Cerebellar cortex (tissue), 1 donor: Measurements from ENCODE around the gene PPCS.

Experiments used
- DNase-seq: peaks from one replicate; pipeline ENCODE4 v3.0.0-alpha.2; 2015; ENCODE audit warnings: low spot score

The PPCS gene

GRCh38 chr1:42456010-42456753 is at the start of gene PPCS, which contains the start of gene ZMYND12:
TSS of gene PPCS (plus strand) at chr1:42456543. CDS start at chr1:42456566, 23 bp downstream.
TSS of gene ZMYND12 (minus strand) at chr1:42456022. CDS start at chr1:42455997, 25 bp downstream.
- peak; percentile 87 for DNase-seq

GRCh38 chr1:42414551-42415496 is 41.5 kb upstream of the PPCS start:
- no peak for DNase-seq

GRCh38 chr1:42417166-42417565 is 39.2 kb upstream of the PPCS start:
- DNase-seq, result no peak

GRCh38 chr1:42418516-42418915 is 37.8 kb upstream of the PPCS start:
- no peak for DNase-seq

GRCh38 chr1:42419126-42419821 is 37.1 kb upstream of the PPCS start:
- DNase-seq, result no peak

GRCh38 chr1:42420121-42420520 is 36.2 kb upstream of the PPCS start:
- no peak for DNase-seq

GRCh38 chr1:42420911-42421585 is 35.3 kb upstream of the PPCS start:
- peak; percentile 89 for DNase-seq

GRCh38 chr1:42422737-42423136 is 33.6 kb upstream of the PPCS start:
- no peak for DNase-seq

GRCh38 chr1:42423681-42424080 is 32.7 kb upstream of the PPCS start:
- DNase-seq, result no peak

- DNase-seq, result no peak
These were observed 32.1 kb upstream of the PPCS start for GRCh38 chr1:42424201-42424600.

- DNase-seq, result no peak
These were observed 29.1 kb upstream of the PPCS start for GRCh38 chr1:42427240-42427639.

- DNase-seq, result no peak
These were observed 26.7 kb upstream of the PPCS start for GRCh38 chr1:42429603-42430002.

- DNase-seq, result no peak
These were observed 25.8 kb upstream of the PPCS start for GRCh38 chr1:42430286-42431135.

GRCh38 chr1:42431514-42431913 is 24.8 kb upstream of the PPCS start:
- DNase-seq, result no peak

GRCh38 chr1:42432714-42433113 is 23.6 kb upstream of the PPCS start:
- DNase-seq, result no peak

GRCh38 chr1:42433369-42433768 is 23.0 kb upstream of the PPCS start:
- no peak for DNase-seq

GRCh38 chr1:42434340-42434739 is 22.0 kb upstream of the PPCS start:
- no peak for DNase-seq

- DNase-seq, result no peak
These were observed 16.4 kb upstream of the PPCS start for GRCh38 chr1:42439940-42440339.

GRCh38 chr1:42442662-42443061 is 13.7 kb upstream of the PPCS start:
- DNase-seq, result no peak

GRCh38 chr1:42449256-42449655 is 7.1 kb upstream of the PPCS start:
- no peak for DNase-seq

- no peak for DNase-seq
These were observed 6.3 kb upstream of the PPCS start for GRCh38 chr1:42450061-42450460.
